ENCODE measurements around the gene PRKAG2. TPM values are rescaled to one million over a fixed set of nuclear protein-coding genes. Genes with fewer than 3 reads are reported as not detected.

The PRKAG2 gene
- total and polyA plus RNA-seq, 2 of the 13 experiments (the other 11 are each of a cell fraction or from before 2014, with no cell fraction given), result 0.90 to 1.3 TPM

GRCh38 chr7:151551820-151552219 is 325.1 kb downstream of the PRKAG2 start (continued):
- no peak for TF ChIP-seq ZNF446 (CRISPR knock-in tag; IDR thresholded peaks at IDR 0.05)
- no peak for TF ChIP-seq POLR2A (IDR thresholded peaks at IDR 0.05; ENCODE audit: insufficient read depth in 1 of 2, low read depth in 2 of 2, low read length in 2 of 2)
- TF ChIP-seq ZNF740 (CRISPR knock-in tag; IDR thresholded peaks at IDR 0.05), result no peak
- no peak for TF ChIP-seq NFE2L2 (IDR thresholded peaks at IDR 0.05; ENCODE audit: low read length)
- no peak for TF ChIP-seq YEATS2 (CRISPR knock-in tag; IDR thresholded peaks at IDR 0.05; ENCODE audit: borderline replicate concordance)
- TF ChIP-seq SRF (IDR thresholded peaks at IDR 0.05; ENCODE audit: low read depth, low read length), result no peak

- TF ChIP-seq HNF1A (IDR thresholded peaks at IDR 0.05; ENCODE audit: low read depth), result 0 out of 2 replicates have a peak, but pooled peaks have one; percentile 41
- no peak for TF ChIP-seq HNF1A (CRISPR knock-in tag; IDR thresholded peaks at IDR 0.05; ENCODE audit: borderline replicate concordance)
- TF ChIP-seq MLLT10 (CRISPR knock-in tag; IDR thresholded peaks at IDR 0.05), result no peak
- Histone ChIP-seq H3K4me3 (replicated peaks in 1 of 3; ENCODE audit: insufficient read depth in 1 of 3, low read depth in 2 of 3, low read length in 3 of 3) (no peak overlapping the region), H3K9ac (ENCODE audit: insufficient read depth, low read depth, low read length) (no peak overlapping the region), H3K27ac (ENCODE audit: extremely low read length, insufficient read depth, low read length) (no peak overlapping the region), H3K36me3 (replicated peaks in 1 of 2; ENCODE audit: control insufficient read depth in 1 of 2, insufficient read depth in 2 of 2, low read length in 2 of 2) (no peaks in the 10 kb centered on the region), H3K4me2 (ENCODE audit: low read depth, low read length) (no peak overlapping the region), H3K27me3 (ENCODE audit: control insufficient read depth in 1 of 2, insufficient read depth in 2 of 2, low read length in 2 of 2) (peaks cover 2 to 16% of the 10 kb centered on the region in 2 experiments; a peak in 3 of 5 replicates), H2AFZ (ENCODE audit: low read length) (no peak overlapping the region), H3K9me3 (ENCODE audit: low read length) (no peaks in the 10 kb centered on the region), H4K20me1 (ENCODE audit: insufficient read depth, low read length) (no peaks in the 10 kb centered on the region), H3K79me2 (ENCODE audit: insufficient read depth, low read length) (no peaks in the 10 kb centered on the region), H3K4me1 (ENCODE audit: insufficient read depth, low read length) (peaks cover 12% of the 10 kb centered on the region)
- intact Hi-C loops (cut with micrococcal nuclease; ENCODE audit: unreplicated experiment) (no loop called here), in situ Hi-C loops (cut with HindIII; ENCODE audit: extremely low pct_ligation_motif_present, low pct_unique_long_range_greater_than_20kb) (no loop called here)
- ATAC-seq (peak; percentile 62), DNase-seq (ENCODE audit: low spot score) (peak; percentile 23), FAIRE-seq (no peak)
- CTCF ChIA-PET (ENCODE audit: low intra/inter-chr PET ratio, low total read pairs), result no interaction called here
- 1% methylated on average over 3 of the region's 3 CpGs for WGBS (ENCODE audit: low lambda C conversion rate)
- BruUV-seq (replicated peaks), result no TSS peak
- POLR2A ChIA-PET, result no interaction called here
These were observed 326.1 kb downstream of the PRKAG2 start for GRCh38 chr7:151550656-151551286.
